HepG2 (cell line): Measurements from ENCODE around the gene TP53I3.
"Not testable (repeated sequence)": the region's sequence is repeated elsewhere in the genome, so short reads cannot be mapped to it uniquely, and the experiment has no call there.

Experiments
- FLYWCH1 ChIP-seq: sonication (generic); formaldehyde crosslinking; IDR thresholded peaks from 2 replicates; pipeline ENCODE4 v1.8.1; 2023; ENCODE audit warnings: mild to moderate bottlenecking, missing genetic modification reagents
- PCBP1 ChIP-seq: fragments of 200-400 bp; formaldehyde crosslinking; IDR thresholded peaks from 2 replicates; pipeline ENCODE4 v1.6.1; 2017; ENCODE audit warnings: mild to moderate bottlenecking, low read depth, low read length, borderline replicate concordance
- ZKSCAN1 ChIP-seq: fragments of 150-350 bp; IDR thresholded peaks from 2 replicates; pipeline ENCODE4 v1.6.1; 2014; ENCODE audit warnings: low read length
- TF ChIP-seq, protein P1 (sequence below): sonication (generic); formaldehyde crosslinking; IDR thresholded peaks from 2 replicates; pipeline ENCODE4 v1.5.0; 2020; ENCODE audit warnings: mild to moderate bottlenecking, missing genetic modification reagents, moderate library complexity
- TF ChIP-seq, protein P2 (sequence below), 2 experiments: IDR thresholded peaks; 2 replicates each; pipeline ENCODE4 v1.6.1; 2011 to 2012; ENCODE audit warnings: low read length in 2 of 2, borderline replicate concordance in 1 of 2, low read depth in 1 of 2, mild to moderate bottlenecking in 1 of 2, moderate library complexity in 1 of 2
- TF ChIP-seq, protein P3 (sequence below): sonication (generic); formaldehyde crosslinking; IDR thresholded peaks from 2 replicates; pipeline ENCODE4 v1.9.0; 2021; ENCODE audit warnings: missing genetic modification reagents, borderline replicate concordance

DNA sequence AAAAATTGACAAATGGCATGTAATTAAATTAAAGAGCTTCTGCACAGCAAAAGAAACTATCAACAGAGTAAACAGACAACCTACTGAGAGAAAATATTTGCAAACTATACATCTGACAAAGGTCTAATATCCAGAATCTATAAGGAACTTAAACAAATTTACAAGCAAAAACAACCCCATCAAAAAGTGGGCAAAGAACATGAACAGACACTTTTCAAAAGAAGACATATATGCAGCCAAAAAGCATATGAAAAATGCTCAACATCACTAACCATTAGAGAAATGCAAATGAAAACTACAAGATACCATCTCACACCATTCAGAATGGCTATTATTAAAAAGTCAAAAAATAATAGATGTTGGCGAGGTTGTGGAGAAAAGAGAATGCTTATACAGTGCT, 24.8 kb upstream of the TP53I3 start:
- TF ChIP-seq FLYWCH1 (CRISPR knock-in tag); PCBP1; ZKSCAN1: not testable (repeated sequence)
- TF ChIP-seq, protein P1, sequence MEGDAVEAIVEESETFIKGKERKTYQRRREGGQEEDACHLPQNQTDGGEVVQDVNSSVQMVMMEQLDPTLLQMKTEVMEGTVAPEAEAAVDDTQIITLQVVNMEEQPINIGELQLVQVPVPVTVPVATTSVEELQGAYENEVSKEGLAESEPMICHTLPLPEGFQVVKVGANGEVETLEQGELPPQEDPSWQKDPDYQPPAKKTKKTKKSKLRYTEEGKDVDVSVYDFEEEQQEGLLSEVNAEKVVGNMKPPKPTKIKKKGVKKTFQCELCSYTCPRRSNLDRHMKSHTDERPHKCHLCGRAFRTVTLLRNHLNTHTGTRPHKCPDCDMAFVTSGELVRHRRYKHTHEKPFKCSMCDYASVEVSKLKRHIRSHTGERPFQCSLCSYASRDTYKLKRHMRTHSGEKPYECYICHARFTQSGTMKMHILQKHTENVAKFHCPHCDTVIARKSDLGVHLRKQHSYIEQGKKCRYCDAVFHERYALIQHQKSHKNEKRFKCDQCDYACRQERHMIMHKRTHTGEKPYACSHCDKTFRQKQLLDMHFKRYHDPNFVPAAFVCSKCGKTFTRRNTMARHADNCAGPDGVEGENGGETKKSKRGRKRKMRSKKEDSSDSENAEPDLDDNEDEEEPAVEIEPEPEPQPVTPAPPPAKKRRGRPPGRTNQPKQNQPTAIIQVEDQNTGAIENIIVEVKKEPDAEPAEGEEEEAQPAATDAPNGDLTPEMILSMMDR (CRISPR knock-in tag), result not testable (repeated sequence)
- TF ChIP-seq, protein P2, sequence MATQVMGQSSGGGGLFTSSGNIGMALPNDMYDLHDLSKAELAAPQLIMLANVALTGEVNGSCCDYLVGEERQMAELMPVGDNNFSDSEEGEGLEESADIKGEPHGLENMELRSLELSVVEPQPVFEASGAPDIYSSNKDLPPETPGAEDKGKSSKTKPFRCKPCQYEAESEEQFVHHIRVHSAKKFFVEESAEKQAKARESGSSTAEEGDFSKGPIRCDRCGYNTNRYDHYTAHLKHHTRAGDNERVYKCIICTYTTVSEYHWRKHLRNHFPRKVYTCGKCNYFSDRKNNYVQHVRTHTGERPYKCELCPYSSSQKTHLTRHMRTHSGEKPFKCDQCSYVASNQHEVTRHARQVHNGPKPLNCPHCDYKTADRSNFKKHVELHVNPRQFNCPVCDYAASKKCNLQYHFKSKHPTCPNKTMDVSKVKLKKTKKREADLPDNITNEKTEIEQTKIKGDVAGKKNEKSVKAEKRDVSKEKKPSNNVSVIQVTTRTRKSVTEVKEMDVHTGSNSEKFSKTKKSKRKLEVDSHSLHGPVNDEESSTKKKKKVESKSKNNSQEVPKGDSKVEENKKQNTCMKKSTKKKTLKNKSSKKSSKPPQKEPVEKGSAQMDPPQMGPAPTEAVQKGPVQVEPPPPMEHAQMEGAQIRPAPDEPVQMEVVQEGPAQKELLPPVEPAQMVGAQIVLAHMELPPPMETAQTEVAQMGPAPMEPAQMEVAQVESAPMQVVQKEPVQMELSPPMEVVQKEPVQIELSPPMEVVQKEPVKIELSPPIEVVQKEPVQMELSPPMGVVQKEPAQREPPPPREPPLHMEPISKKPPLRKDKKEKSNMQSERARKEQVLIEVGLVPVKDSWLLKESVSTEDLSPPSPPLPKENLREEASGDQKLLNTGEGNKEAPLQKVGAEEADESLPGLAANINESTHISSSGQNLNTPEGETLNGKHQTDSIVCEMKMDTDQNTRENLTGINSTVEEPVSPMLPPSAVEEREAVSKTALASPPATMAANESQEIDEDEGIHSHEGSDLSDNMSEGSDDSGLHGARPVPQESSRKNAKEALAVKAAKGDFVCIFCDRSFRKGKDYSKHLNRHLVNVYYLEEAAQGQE (IDR thresholded peaks at IDR 0.05; ENCODE audit: borderline replicate concordance in 1 of 2, low read depth in 1 of 2, low read length in 2 of 2), result not testable (repeated sequence)
- TF ChIP-seq, protein P3, sequence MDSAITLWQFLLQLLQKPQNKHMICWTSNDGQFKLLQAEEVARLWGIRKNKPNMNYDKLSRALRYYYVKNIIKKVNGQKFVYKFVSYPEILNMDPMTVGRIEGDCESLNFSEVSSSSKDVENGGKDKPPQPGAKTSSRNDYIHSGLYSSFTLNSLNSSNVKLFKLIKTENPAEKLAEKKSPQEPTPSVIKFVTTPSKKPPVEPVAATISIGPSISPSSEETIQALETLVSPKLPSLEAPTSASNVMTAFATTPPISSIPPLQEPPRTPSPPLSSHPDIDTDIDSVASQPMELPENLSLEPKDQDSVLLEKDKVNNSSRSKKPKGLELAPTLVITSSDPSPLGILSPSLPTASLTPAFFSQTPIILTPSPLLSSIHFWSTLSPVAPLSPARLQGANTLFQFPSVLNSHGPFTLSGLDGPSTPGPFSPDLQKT (CRISPR knock-in tag), result not testable (repeated sequence)
